Activated naive CD8-positive, alpha-beta T cell treated with anti-CD3 and anti-CD28 coated beads for 36 hours (primary cell): ENCODE data around the gene SNRPA1. TPM values are rescaled to one million over a fixed set of nuclear protein-coding genes. Genes with fewer than 3 reads are reported as not detected.

Source experiments
- DNase-seq: peaks from one replicate; pipeline ENCODE4 v3.0.0; 2021
- H3K27ac Mint-ChIP-seq: one replicate; pipeline ENCODE4 v1.8.0; 2022; ENCODE audit warnings: mild to moderate bottlenecking, moderate library complexity, mixed read lengths
- H3K27me3 Mint-ChIP-seq: one replicate; pipeline ENCODE4 v1.8.0; 2022; ENCODE audit warnings: mild to moderate bottlenecking, mixed read lengths
- H3K36me3 Mint-ChIP-seq: one replicate; pipeline ENCODE4 v1.8.0; 2021; ENCODE audit warnings: mild to moderate bottlenecking, mixed read lengths
- H3K4me1 Mint-ChIP-seq: one replicate; pipeline ENCODE4 v1.8.0; 2021; ENCODE audit warnings: mixed read lengths
- H3K4me3 Mint-ChIP-seq: one replicate; pipeline ENCODE4 v1.8.0; 2022; ENCODE audit warnings: mild to moderate bottlenecking, moderate library complexity, mixed read lengths
- H3K9me3 Mint-ChIP-seq: one replicate; pipeline ENCODE4 v1.8.0; 2022; ENCODE audit warnings: mixed read lengths
- total RNA-seq, 2 experiments: library from RNA; stranded (reverse); gene quantifications; one replicate each; pipeline ENCODE4 v1.2.3, GENCODE V29; 2021

SNRPA1 gene
- total RNA-seq, 2 experiments from 2014 or later = 219 to 223 TPM

DNA sequence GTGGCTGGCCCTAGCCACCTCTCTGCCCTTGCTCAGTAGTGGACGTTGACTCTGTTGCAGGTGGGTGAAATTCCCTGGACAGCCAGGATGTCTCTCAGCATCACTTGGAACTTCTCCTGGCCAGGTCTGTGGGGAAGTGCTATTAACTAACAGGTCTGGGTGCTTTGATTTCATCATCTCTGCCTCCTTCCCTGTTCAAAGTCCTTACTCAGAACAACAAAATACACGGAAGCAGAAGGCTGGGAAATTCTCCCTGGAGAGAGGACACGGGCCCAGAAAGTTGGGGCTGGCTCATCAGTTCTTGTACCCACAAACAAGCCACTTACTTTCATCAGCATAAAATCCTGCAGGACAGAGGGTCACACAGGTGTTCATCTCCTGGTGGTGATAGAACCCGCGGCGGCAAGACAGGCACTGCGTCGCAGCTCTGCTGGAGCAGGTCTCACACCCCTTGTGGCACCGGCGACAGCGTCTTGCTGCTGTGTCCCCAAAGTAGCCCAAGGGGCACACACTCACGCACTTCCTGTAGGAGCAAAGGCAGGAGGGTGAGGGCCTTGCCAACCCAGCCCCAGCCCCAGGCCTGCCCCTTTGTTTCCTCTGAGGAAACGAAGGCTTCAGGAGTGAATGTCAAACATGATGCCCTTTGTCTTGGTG is 29.6 kb upstream of the SNRPA1 start:
- H3K27ac Mint-ChIP-seq = no peak overlapping the region
- H3K9me3 Mint-ChIP-seq = no peaks in the 10 kb centered on the region
- no peak for DNase-seq
- H3K4me3 Mint-ChIP-seq = no peak overlapping the region
- peaks cover 4% of the 10 kb centered on the region for H3K27me3 Mint-ChIP-seq
- peaks cover 15% of the 10 kb centered on the region for H3K4me1 Mint-ChIP-seq
- peaks cover 5% of the 10 kb centered on the region for H3K36me3 Mint-ChIP-seq

- Mint-ChIP-seq H3K27me3 (peaks cover 4% of the 10 kb centered on the region), H3K9me3 (no peaks in the 10 kb centered on the region), H3K4me1 (peaks cover 15% of the 10 kb centered on the region), H3K27ac (no peak overlapping the region), H3K4me3 (no peak overlapping the region), H3K36me3 (peaks cover 5% of the 10 kb centered on the region)
- DNase-seq = no peak
Measured at GRCh38 chr15:101323793-101324523, 28.9 kb upstream of the SNRPA1 start.

DNA sequence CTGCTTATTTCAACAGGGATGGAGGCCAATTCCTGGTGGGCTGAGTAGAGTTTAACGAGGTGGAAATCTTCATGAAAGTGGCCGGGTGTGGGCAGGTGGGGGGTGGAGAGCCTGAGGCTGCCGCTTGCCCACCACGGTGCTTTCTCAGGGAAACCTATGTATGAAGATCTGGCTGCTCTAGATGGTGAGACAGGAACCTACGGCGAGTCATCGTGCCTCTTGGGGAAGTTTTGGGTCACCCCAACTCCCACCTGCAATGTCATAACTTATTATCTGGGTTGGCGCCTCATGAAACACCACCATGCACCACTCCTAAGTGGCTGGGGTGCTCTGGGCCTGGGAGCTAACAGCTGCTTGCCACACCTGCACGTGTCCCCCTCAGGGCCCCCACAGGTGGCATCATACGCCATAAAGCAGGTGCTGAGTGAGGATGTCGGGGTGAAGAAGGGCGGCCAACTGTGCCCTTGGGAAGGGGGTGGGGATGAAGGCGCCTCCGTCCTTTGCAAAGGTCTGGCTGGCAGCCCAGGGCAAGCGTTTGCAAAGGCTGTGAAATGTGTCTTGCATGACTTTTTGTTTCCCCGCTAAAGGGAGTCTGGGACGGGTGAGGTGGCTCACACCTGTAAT is 27.9 kb upstream of the SNRPA1 start:
- no peak overlapping the region for H3K4me3 Mint-ChIP-seq
- DNase-seq = no peak
- H3K36me3 Mint-ChIP-seq = peaks cover 5% of the 10 kb centered on the region
- peaks cover 15% of the 10 kb centered on the region for H3K4me1 Mint-ChIP-seq
- no peak overlapping the region for H3K27ac Mint-ChIP-seq
- peaks cover 4% of the 10 kb centered on the region for H3K27me3 Mint-ChIP-seq
- H3K9me3 Mint-ChIP-seq = no peaks in the 10 kb centered on the region

GRCh38 chr15:101322016-101322695 is 27.1 kb upstream of the SNRPA1 start:
- Mint-ChIP-seq H3K4me1 (peaks cover 15% of the 10 kb centered on the region), H3K27ac (no peak overlapping the region)
- DNase-seq = no peak

GRCh38 chr15:101320501-101321052 is 25.5 kb upstream of the SNRPA1 start:
- H3K4me3 Mint-ChIP-seq = peak overlapping the region; percentile 81
- H3K9me3 Mint-ChIP-seq = no peaks in the 10 kb centered on the region
- H3K4me1 Mint-ChIP-seq = peaks cover 15% of the 10 kb centered on the region
- DNase-seq = peak; percentile 61
- peaks cover 5% of the 10 kb centered on the region for H3K36me3 Mint-ChIP-seq
- no peaks in the 10 kb centered on the region for H3K27me3 Mint-ChIP-seq
- H3K27ac Mint-ChIP-seq = peak overlapping the region; percentile 87

More at GRCh38 chr15:101322016-101322695, 27.1 kb upstream of the SNRPA1 start:
- no peaks in the 10 kb centered on the region for H3K27me3 Mint-ChIP-seq
- no peak overlapping the region for H3K4me3 Mint-ChIP-seq
- H3K9me3 Mint-ChIP-seq = no peaks in the 10 kb centered on the region
- H3K36me3 Mint-ChIP-seq = peaks cover 5% of the 10 kb centered on the region

GRCh38 chr15:101318839-101319238 is 23.8 kb upstream of the SNRPA1 start:
- H3K4me3 Mint-ChIP-seq = no peak overlapping the region
- H3K36me3 Mint-ChIP-seq = peaks cover 5% of the 10 kb centered on the region
- no peaks in the 10 kb centered on the region for H3K9me3 Mint-ChIP-seq
- H3K27ac Mint-ChIP-seq = no peak overlapping the region
- H3K27me3 Mint-ChIP-seq = no peaks in the 10 kb centered on the region
- H3K4me1 Mint-ChIP-seq = peaks cover 15% of the 10 kb centered on the region
- DNase-seq = no peak

GRCh38 chr15:101318147-101318819 is 23.2 kb upstream of the SNRPA1 start:
- DNase-seq = no peak
- H3K36me3 Mint-ChIP-seq = peaks cover 5% of the 10 kb centered on the region
- H3K4me1 Mint-ChIP-seq = peaks cover 15% of the 10 kb centered on the region
- no peaks in the 10 kb centered on the region for H3K27me3 Mint-ChIP-seq
- no peak overlapping the region for H3K27ac Mint-ChIP-seq
- no peak overlapping the region for H3K4me3 Mint-ChIP-seq
- no peaks in the 10 kb centered on the region for H3K9me3 Mint-ChIP-seq

DNA sequence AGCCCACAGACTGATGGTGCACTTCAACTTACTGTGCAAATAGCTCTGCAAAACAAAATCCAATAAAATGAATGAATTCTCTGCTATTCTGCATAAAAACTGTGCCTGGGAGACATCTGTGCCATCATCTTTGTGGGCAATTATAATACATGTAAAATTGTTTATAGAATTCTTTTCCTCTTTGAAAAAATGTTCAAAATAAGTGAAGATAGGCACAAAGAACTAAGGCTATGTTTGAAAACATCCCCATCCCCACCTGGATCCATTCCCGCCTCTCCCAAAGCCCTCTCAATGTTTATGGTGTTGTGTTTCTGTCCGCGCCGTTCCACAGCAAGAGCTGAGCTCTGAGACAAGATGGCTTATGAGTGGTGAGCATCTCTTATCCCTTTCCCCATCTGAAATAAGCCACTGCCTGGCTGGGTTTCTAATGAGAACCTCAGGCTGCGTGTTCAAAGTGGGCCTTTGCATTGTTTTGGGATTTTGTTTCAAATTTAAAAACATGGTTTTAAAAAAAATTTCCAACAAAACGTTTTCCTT is 22.4 kb upstream of the SNRPA1 start:
- no peak overlapping the region for H3K4me3 Mint-ChIP-seq
- H3K27me3 Mint-ChIP-seq = no peaks in the 10 kb centered on the region
- no peak overlapping the region for H3K27ac Mint-ChIP-seq
- peaks cover 5% of the 10 kb centered on the region for H3K36me3 Mint-ChIP-seq
- no peaks in the 10 kb centered on the region for H3K9me3 Mint-ChIP-seq
- peaks cover 11% of the 10 kb centered on the region for H3K4me1 Mint-ChIP-seq
- no peak for DNase-seq

- Mint-ChIP-seq H3K36me3 (peaks cover 5% of the 10 kb centered on the region), H3K4me1 (peaks cover 11% of the 10 kb centered on the region), H3K27me3 (peaks cover 3% of the 10 kb centered on the region), H3K4me3 (no peak overlapping the region), H3K9me3 (no peaks in the 10 kb centered on the region), H3K27ac (no peak overlapping the region)
- no peak for DNase-seq
Measured at GRCh38 chr15:101316529-101316928, 21.5 kb upstream of the SNRPA1 start.

- H3K36me3 Mint-ChIP-seq = peaks cover 5% of the 10 kb centered on the region
- H3K9me3 Mint-ChIP-seq = no peaks in the 10 kb centered on the region
- no peak overlapping the region for H3K27ac Mint-ChIP-seq
- peaks cover 3% of the 10 kb centered on the region for H3K27me3 Mint-ChIP-seq
- no peak for DNase-seq
- no peak overlapping the region for H3K4me3 Mint-ChIP-seq
- peaks cover 7% of the 10 kb centered on the region for H3K4me1 Mint-ChIP-seq
Measured at GRCh38 chr15:101315736-101316135, 20.7 kb upstream of the SNRPA1 start.

DNA sequence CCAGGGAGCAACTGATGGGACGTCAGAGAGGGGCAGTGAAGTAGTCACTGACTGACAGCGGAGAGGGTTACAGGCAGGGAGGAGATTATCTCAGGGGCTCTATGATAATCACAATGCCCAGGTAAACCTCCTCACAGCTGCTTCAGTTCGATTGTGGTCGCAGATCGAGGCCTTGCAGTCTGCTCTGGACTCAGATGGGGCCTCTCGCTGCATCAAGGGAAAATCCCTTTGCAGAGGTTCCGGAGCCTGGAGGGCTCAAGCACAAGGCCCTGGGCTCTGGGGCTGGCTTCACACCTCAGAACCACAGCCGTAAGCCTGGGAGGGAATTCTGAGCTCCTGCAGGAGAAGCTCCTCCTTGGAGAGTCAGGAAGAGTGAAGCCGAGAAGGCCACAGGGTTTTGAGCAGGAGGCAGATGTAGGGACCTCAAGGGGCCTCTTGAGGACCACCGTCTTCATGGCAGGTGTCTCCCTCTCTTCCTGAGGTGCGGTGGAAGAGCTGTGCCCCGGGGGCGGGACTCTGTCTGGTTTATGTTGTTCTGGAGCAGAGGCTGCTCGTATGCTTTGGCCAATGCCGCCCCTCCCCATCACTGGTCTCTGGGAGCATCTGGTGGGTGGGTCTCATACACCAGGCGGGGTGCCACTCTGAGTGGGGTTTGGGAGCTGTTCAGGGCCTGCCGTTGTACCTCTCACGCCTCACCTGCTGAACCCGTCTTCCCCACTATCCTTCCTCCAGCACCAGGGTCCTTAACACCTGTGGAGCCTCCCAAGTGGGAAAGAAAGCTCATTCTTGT is 19.5 kb upstream of the SNRPA1 start:
- no peak overlapping the region for H3K4me3 Mint-ChIP-seq
- DNase-seq = no peak
- no peaks in the 10 kb centered on the region for H3K9me3 Mint-ChIP-seq
- peaks cover 3% of the 10 kb centered on the region for H3K27me3 Mint-ChIP-seq
- no peaks in the 10 kb centered on the region for H3K36me3 Mint-ChIP-seq
- no peak overlapping the region for H3K27ac Mint-ChIP-seq
- no peaks in the 10 kb centered on the region for H3K4me1 Mint-ChIP-seq

DNA sequence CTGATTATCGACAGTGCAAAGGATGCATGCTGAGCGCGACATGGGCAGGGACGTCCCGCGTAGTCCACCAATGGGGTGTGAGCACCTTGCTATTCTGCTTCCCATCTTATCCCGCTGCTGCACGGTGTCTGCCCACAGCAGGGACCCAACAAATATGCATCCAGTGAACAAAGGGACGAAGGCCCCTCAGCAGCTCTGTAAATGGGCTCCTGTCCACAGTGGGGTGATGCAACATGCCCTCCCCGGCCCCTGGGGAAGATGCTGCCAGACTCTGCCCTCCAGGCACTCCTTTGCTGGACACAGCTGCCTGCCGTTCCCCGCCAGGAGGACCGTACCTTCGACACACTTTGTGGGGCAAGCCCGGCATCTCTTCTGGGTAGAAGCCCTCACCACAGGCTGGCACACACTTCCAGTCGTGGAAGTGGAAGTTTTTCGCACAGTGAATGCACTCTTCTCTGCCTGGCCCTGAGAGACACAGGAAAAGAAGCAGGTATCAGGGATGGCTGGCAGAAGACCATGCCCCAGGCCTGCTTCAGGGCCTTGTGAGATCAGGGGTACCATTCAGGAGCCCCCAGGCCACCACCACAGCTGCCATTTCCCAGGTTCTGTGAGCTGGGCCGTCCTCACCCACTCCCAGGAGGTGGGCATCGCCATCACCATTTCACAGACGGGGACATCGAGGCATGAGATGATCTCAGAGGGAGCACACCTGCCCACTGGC is 18.2 kb upstream of the SNRPA1 start:
- H3K9me3 Mint-ChIP-seq = no peaks in the 10 kb centered on the region
- DNase-seq = no peak
- H3K4me1 Mint-ChIP-seq = no peaks in the 10 kb centered on the region
- H3K36me3 Mint-ChIP-seq = no peaks in the 10 kb centered on the region
- no peak overlapping the region for H3K4me3 Mint-ChIP-seq
- H3K27me3 Mint-ChIP-seq = peaks cover 3% of the 10 kb centered on the region
- no peak overlapping the region for H3K27ac Mint-ChIP-seq

GRCh38 chr15:101310508-101310907 is 15.5 kb upstream of the SNRPA1 start:
- H3K27me3 Mint-ChIP-seq = peaks cover 3% of the 10 kb centered on the region
- no peak for DNase-seq
- H3K27ac Mint-ChIP-seq = no peak overlapping the region
- no peaks in the 10 kb centered on the region for H3K4me1 Mint-ChIP-seq
- H3K36me3 Mint-ChIP-seq = no peaks in the 10 kb centered on the region
- H3K9me3 Mint-ChIP-seq = no peaks in the 10 kb centered on the region
- H3K4me3 Mint-ChIP-seq = no peak overlapping the region
